Keratinocyte (primary cell): ENCODE measurements around the gene APOL3. TPM values are rescaled to one million over a fixed set of nuclear protein-coding genes. Genes with fewer than 3 reads are reported as not detected.

Experiments used
- DNase-seq: peaks from one replicate; pipeline ENCODE4 v3.0.0-alpha.2; 2011; ENCODE audit warnings: low read depth, missing footprints, low spot score
- FAIRE-seq: peaks from 2 replicates; lab custom pipeline; 2011; peaks lifted over from hg19 to GRCh38; lab: Jason Lieb, UNC
- H2AFZ ChIP-seq: 2 replicates; pipeline ENCODE4 v1.6.0; 2012; ENCODE audit warnings: low read length, control low read depth, inconsistent platforms; ENCODE audit not compliant: control insufficient read depth
- H3K27ac ChIP-seq: 2 replicates; pipeline ENCODE4 v1.5.1; 2011; ENCODE audit warnings: low read length; ENCODE audit not compliant: control insufficient read depth, insufficient read depth
- H3K27me3 ChIP-seq: 3 replicates; pipeline ENCODE4 v1.6.0; 2011; ENCODE audit warnings: low read length; ENCODE audit not compliant: control insufficient read depth, insufficient read depth; ENCODE audit errors: extremely low read depth
- H3K36me3 ChIP-seq, 2 experiments: 2 replicates in 1 of 2; 3 replicates in 1 of 2; pipeline ENCODE4 v1.5.1; 2011; ENCODE audit warnings: low read length in 2 of 2, mild to moderate bottlenecking in 1 of 2; ENCODE audit not compliant: control insufficient read depth in 2 of 2, insufficient read depth in 2 of 2; ENCODE audit errors: extremely low read depth in 1 of 2
- H3K4me1 ChIP-seq: 3 replicates; pipeline ENCODE4 v1.5.1; 2011; ENCODE audit warnings: low read length; ENCODE audit not compliant: control insufficient read depth, insufficient read depth; ENCODE audit errors: extremely low read depth
- H3K4me2 ChIP-seq: 3 replicates; pipeline ENCODE4 v1.6.0; 2011; ENCODE audit warnings: low read depth, low read length; ENCODE audit not compliant: control insufficient read depth, insufficient read depth; ENCODE audit errors: extremely low read depth
- H3K4me3 ChIP-seq, 3 experiments: fragments of 200-600 bp in 1 of 3; sonication (generic) in 1 of 3; 2 replicates in 2 of 3; 3 replicates in 1 of 3; pipeline ENCODE4 v1.5.1; 2011 to 2016; ENCODE audit warnings: low read length in 3 of 3, mild to moderate bottlenecking in 3 of 3, control low read depth in 2 of 3, inconsistent platforms in 1 of 3, low read depth in 1 of 3, mixed read lengths in 1 of 3, mixed run types in 1 of 3, moderate library complexity in 1 of 3; ENCODE audit not compliant: control insufficient read depth in 2 of 3, insufficient read depth in 2 of 3; ENCODE audit errors: extremely low read depth in 1 of 3
- H3K79me2 ChIP-seq: 2 replicates; pipeline ENCODE4 v1.6.0; 2012; ENCODE audit warnings: low read length; ENCODE audit not compliant: control insufficient read depth, insufficient read depth
- H3K9ac ChIP-seq: 3 replicates; pipeline ENCODE4 v1.6.0; 2011; ENCODE audit warnings: low read length; ENCODE audit not compliant: control insufficient read depth, insufficient read depth; ENCODE audit errors: extremely low read depth
- H3K9me1 ChIP-seq: 3 replicates; pipeline ENCODE4 v1.6.0; 2011; ENCODE audit warnings: low read length; ENCODE audit not compliant: control insufficient read depth, insufficient read depth; ENCODE audit errors: extremely low read depth
- H3K9me3 ChIP-seq: 2 replicates; pipeline ENCODE4 v1.5.1; 2012; ENCODE audit warnings: low read depth, low read length; ENCODE audit not compliant: control insufficient read depth
- H4K20me1 ChIP-seq: 3 replicates; pipeline ENCODE4 v1.6.0; 2011; ENCODE audit warnings: low read length; ENCODE audit not compliant: control insufficient read depth, insufficient read depth; ENCODE audit errors: extremely low read depth
- EZH2 ChIP-seq: IDR thresholded peaks from one replicate; pipeline ENCODE4 v1.6.1; 2012; ENCODE audit warnings: inconsistent platforms, mild to moderate bottlenecking, low read length, moderate library complexity
- dilution Hi-C: fragments of 300-500 bp; cut with MboI; formaldehyde crosslinking; loops from one replicate; pipeline ENCODE4 v1.7.0; 2020; ENCODE audit warnings: low sequenced_read_pairs; ENCODE audit not compliant: extremely low pct_ligation_motif_present
- polyA plus RNA-seq, 5 experiments: library from polyadenylated mRNA; depleted of rRNA in 3 of 5; stranded (reverse) in 3 of 5; stranded (forward) in 1 of 5; unstranded in 1 of 5; fragments of >200 nt; gene quantifications; 1 replicate in 1 of 5; 2 replicates in 3 of 5; 3 replicates in 1 of 5; pipeline versions ENCODE4 v1.2.1 to v1.2.3, GENCODE V29; 2011 to 2012; ENCODE audit warnings: missing spikeins in 2 of 5, low read depth in 1 of 5, low replicate concordance in 1 of 5
- TF ChIP-seq, protein P1 (sequence below), 3 experiments: IDR thresholded peaks in 1 of 3; conservative IDR thresholded peaks in 1 of 3; optimal IDR thresholded peaks in 1 of 3; 2 replicates in 2 of 3; 3 replicates in 1 of 3; pipeline versions ENCODE3 to v1.5.1; 2011; ENCODE audit warnings: low read length in 3 of 3, mild to moderate bottlenecking in 3 of 3, moderate library complexity in 2 of 3, control low read depth in 1 of 3, inconsistent platforms in 1 of 3; ENCODE audit not compliant: insufficient read depth in 2 of 3; ENCODE audit errors: extremely low read depth in 1 of 3

The APOL3 gene
- polyA plus RNA-seq, 1 donor (not counting 4 experiments of a cell fraction or from before 2014, with no cell fraction given), result 0.92 TPM

- H3K4me2 ChIP-seq, result no peak overlapping the region
- no peaks in the 10 kb centered on the region for H4K20me1 ChIP-seq
- dilution Hi-C loops, result no loop called here
- no peak overlapping the region for H3K4me3 ChIP-seq
- no peaks in the 10 kb centered on the region for H3K36me3 ChIP-seq
- TF ChIP-seq, protein P1, sequence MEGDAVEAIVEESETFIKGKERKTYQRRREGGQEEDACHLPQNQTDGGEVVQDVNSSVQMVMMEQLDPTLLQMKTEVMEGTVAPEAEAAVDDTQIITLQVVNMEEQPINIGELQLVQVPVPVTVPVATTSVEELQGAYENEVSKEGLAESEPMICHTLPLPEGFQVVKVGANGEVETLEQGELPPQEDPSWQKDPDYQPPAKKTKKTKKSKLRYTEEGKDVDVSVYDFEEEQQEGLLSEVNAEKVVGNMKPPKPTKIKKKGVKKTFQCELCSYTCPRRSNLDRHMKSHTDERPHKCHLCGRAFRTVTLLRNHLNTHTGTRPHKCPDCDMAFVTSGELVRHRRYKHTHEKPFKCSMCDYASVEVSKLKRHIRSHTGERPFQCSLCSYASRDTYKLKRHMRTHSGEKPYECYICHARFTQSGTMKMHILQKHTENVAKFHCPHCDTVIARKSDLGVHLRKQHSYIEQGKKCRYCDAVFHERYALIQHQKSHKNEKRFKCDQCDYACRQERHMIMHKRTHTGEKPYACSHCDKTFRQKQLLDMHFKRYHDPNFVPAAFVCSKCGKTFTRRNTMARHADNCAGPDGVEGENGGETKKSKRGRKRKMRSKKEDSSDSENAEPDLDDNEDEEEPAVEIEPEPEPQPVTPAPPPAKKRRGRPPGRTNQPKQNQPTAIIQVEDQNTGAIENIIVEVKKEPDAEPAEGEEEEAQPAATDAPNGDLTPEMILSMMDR (optimal IDR thresholded peaks at IDR 0.05 in 1 of 3, IDR thresholded peaks at IDR 0.05 in 1 of 3, conservative IDR thresholded peaks at IDR 0.05 in 1 of 3; ENCODE audit: extremely low read depth in 1 of 3, insufficient read depth in 2 of 3, low read length in 3 of 3), result no peak
- TF ChIP-seq EZH2, result no peak
- H3K79me2 ChIP-seq, result no peaks in the 10 kb centered on the region
- no peak overlapping the region for H2AFZ ChIP-seq
- no peak overlapping the region for H3K9ac ChIP-seq
- H3K9me3 ChIP-seq, result no peaks in the 10 kb centered on the region
- FAIRE-seq, result no peak
- H3K9me1 ChIP-seq, result no peaks in the 10 kb centered on the region
- peaks cover 15% of the 10 kb centered on the region for H3K27me3 ChIP-seq
- no peaks in the 10 kb centered on the region for H3K4me1 ChIP-seq
- DNase-seq, result no peak
- H3K27ac ChIP-seq, result no peak overlapping the region
Observed at GRCh38 chr22:36208914-36209313, 48.4 kb upstream of the APOL3 start.

DNA sequence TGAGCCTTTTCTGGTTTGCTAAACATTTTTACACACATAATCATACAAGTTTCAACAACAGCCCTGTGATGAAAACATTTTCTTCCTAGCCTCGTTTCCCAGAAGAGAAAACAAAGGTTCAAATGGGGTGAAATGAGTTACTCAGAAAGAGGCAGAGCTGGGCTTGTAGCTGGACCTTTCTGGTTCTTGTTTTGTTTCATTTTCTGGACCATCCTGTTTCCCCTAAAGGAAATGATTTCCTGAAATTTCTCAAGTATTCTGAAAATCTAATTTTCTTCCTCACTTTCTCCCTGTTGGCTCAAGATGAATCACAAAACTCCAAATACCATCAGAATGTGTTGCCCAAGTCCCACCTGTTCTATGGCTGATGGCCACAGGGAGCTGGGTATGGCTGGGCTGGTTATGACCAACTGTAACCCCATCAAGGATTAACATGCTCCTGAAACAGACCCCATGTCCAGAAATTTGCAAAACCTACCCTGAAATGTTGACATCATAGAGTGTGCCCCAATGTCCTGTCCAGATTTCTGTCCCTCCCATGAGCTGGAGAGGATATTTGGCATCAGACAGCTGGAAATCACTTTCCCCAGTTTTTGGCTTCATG, 47.7 kb upstream of the APOL3 start:
- FAIRE-seq (no peak), DNase-seq (no peak)
- no peak overlapping the region for H2AFZ ChIP-seq
- dilution Hi-C loops, result no loop called here
- peaks cover 15% of the 10 kb centered on the region for H3K27me3 ChIP-seq
- no peaks in the 10 kb centered on the region for H3K4me1 ChIP-seq
- H3K27ac ChIP-seq, result no peak overlapping the region
- H3K9me3 ChIP-seq, result no peaks in the 10 kb centered on the region
- H3K9me1 ChIP-seq, result no peaks in the 10 kb centered on the region
- H3K4me2 ChIP-seq, result no peak overlapping the region
- H3K79me2 ChIP-seq, result no peaks in the 10 kb centered on the region
- H3K36me3 ChIP-seq, result no peaks in the 10 kb centered on the region
- H4K20me1 ChIP-seq, result no peaks in the 10 kb centered on the region
- no peak overlapping the region for H3K9ac ChIP-seq
- TF ChIP-seq, protein P1 (optimal IDR thresholded peaks at IDR 0.05 in 1 of 3, IDR thresholded peaks at IDR 0.05 in 1 of 3, conservative IDR thresholded peaks at IDR 0.05 in 1 of 3; ENCODE audit: extremely low read depth in 1 of 3, insufficient read depth in 2 of 3, low read length in 3 of 3), result no peak
- no peak for TF ChIP-seq EZH2
- H3K4me3 ChIP-seq, result no peak overlapping the region
